ENCODE data around the gene CST3.

- no peak for TF ChIP-seq POLR2AphosphoS5 (IDR thresholded peaks at IDR 0.05)
- TF ChIP-seq CTCF (IDR thresholded peaks at IDR 0.05): no peak
- no peak for TF ChIP-seq POLR2A (IDR thresholded peaks at IDR 0.05)
- no peak for TF ChIP-seq EP300 (IDR thresholded peaks at IDR 0.05; ENCODE audit: low read depth)
These were observed 5.9 kb upstream of the CST3 start for GRCh38 chr20:23643659-23644058.
